Adipocyte (in vitro differentiated cells): ENCODE measurements around the gene RPL13A.
A peak's percentile ranks its signal among the peaks of the same experiment; 100 is the strongest.

Experiments
- DNase-seq: peaks from one replicate; pipeline ENCODE4 v3.0.0-alpha.2; 2015; ENCODE audit warnings: low read depth
- H3K27me3 ChIP-seq: replicated peaks from 2 replicates; pipeline ENCODE4 v1.7.0; 2013; ENCODE audit warnings: mild to moderate bottlenecking, low read length, moderate library complexity; ENCODE audit not compliant: control insufficient read depth, insufficient read depth
- H3K36me3 ChIP-seq: 2 replicates; pipeline ENCODE4 v1.7.0; 2013; ENCODE audit warnings: low read length, mild to moderate bottlenecking, moderate library complexity; ENCODE audit not compliant: control insufficient read depth, insufficient read depth, severe bottlenecking
- H3K4me1 ChIP-seq: 2 replicates; pipeline ENCODE4 v1.7.0; 2013; ENCODE audit warnings: mild to moderate bottlenecking, low read length, moderate library complexity; ENCODE audit not compliant: control insufficient read depth, insufficient read depth
- H3K4me3 ChIP-seq: 2 replicates; pipeline ENCODE4 v1.7.0; 2013; ENCODE audit warnings: mild to moderate bottlenecking, low read length, moderate library complexity
- H3K9ac ChIP-seq: 2 replicates; pipeline ENCODE4 v1.7.0; 2013; ENCODE audit warnings: mild to moderate bottlenecking, low read length, moderate library complexity
- H3K9me3 ChIP-seq: 2 replicates; pipeline ENCODE4 v1.7.0; 2013; ENCODE audit warnings: mild to moderate bottlenecking, low read length, moderate library complexity; ENCODE audit not compliant: control insufficient read depth

RPL13A gene

DNA sequence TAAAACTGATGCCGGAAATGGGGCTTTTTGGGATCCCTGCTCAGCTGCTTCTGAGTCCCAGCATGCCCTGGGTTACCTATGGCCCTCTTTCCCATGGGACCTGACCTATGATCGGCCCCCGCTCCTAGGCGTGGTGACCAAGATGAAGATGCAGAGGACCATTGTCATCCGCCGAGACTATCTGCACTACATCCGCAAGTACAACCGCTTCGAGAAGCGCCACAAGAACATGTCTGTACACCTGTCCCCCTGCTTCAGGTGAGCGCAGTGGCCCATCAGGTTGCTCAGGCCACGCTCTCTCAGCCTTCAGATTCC lies 10.3 kb downstream of the RPL13A start:
- no peaks in the 10 kb centered on the region for H3K9me3 ChIP-seq
- H3K9ac ChIP-seq, result peak overlapping the region; percentile 100
- peaks cover 37% of the 10 kb centered on the region for H3K36me3 ChIP-seq
- H3K27me3 ChIP-seq, result no peaks in the 10 kb centered on the region
- H3K4me1 ChIP-seq, result peaks cover 36% of the 10 kb centered on the region
- DNase-seq, result no peak
- peak overlapping the region; percentile 100 for H3K4me3 ChIP-seq

DNA sequence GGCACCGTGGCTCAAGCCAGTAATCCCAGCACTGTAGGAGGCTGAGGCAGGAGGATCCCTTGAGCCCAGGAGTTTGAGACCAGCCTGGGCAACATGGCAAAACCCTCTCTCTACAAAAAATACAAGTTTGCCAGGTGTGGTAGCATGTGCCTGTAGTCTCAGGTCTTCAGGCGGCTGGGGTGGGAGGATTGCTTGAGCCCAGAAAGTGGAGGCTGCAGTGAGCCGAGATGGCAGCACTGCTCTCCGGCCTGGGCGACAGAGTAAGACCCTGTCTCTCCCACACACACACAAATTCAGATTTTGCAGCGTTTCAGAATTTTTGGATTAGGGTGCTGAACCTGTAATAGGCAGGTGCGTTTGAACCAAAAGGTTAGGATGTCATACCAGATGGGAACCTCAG lies 11.1 kb downstream of the RPL13A start:
- H3K27me3 ChIP-seq, result no peaks in the 10 kb centered on the region
- peaks cover 41% of the 10 kb centered on the region for H3K4me1 ChIP-seq
- peak overlapping the region; percentile 39 for H3K4me3 ChIP-seq
- H3K36me3 ChIP-seq, result peaks cover 31% of the 10 kb centered on the region
- no peaks in the 10 kb centered on the region for H3K9me3 ChIP-seq
- H3K9ac ChIP-seq, result peak overlapping the region; percentile 100
- no peak for DNase-seq

DNA sequence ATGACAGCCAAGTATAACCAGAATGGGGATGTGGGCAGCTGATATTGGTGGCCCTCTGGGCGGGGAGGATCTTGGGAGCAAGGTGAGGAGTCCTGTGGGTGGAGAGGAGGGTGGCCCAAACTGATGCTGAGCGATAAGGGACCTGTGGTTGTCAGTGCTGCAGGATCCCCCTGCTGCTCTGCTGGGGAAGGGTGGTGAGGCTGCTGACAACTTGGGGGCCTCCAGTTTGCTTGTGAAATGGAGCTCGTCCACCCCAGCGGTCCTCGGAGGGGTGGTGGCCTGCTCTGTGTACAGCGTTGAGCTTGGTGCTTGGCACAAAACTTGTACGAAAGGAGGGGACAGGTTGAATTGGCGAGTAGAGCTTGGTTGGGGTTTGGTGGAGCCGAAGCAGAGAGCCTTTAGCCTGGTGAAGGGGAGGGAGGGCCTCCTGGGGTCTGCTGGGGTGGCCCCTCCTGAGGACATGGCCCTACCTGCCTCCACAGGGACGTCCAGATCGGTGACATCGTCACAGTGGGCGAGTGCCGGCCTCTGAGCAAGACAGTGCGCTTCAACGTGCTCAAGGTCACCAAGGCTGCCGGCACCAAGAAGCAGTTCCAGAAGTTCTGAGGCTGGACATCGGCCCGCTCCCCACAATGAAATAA lies 11.7 kb downstream of the RPL13A start:
- peaks cover 45% of the 10 kb centered on the region for H3K4me1 ChIP-seq
- DNase-seq, result no peak
- no peaks in the 10 kb centered on the region for H3K27me3 ChIP-seq
- H3K9ac ChIP-seq, result peak overlapping the region; percentile 100
- peak overlapping the region; percentile 39 for H3K4me3 ChIP-seq
- H3K9me3 ChIP-seq, result no peaks in the 10 kb centered on the region
- peaks cover 31% of the 10 kb centered on the region for H3K36me3 ChIP-seq

DNA sequence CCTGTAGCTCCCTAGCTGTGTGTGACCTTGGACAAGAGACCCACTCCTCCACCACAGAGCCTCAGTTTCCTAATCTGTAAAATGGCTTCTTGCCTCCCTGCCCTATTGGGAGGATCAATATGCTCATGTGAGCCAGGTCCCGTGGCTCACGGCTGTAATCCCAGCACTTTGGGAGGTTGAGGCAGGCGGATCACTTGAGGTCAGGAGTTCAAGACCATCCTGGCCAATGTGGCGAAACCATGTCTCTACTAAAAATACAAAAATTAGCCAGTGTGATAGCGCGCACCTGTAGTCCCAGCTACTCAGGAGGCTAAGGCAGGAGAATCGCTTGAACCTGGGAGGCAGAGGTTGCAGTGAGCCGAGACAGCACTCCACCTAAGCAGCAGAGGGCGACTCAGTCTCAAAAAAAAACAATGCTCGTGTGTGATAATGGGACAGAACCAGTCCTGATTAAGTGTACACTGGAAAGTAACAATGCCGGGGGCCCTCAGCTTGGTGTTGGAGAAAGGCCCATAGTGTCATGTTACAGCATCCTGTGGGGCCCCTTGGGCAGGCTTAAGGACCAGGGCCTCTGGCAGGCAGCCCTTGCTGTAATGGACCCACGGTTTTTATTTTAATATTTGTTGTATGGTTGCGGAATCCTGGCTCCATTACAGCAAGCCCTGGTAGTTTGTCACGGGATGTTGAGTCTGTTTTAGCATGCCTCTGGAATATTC lies 15.6 kb downstream of the RPL13A start:
- Histone ChIP-seq H3K9me3 (no peaks in the 10 kb centered on the region), H3K27me3 (no peaks in the 10 kb centered on the region), H3K9ac (peak overlapping the region; percentile 68), H3K4me3 (no peak overlapping the region), H3K4me1 (peaks cover 44% of the 10 kb centered on the region), H3K36me3 (peaks cover 22% of the 10 kb centered on the region)
- DNase-seq, result peak; percentile 95

DNA sequence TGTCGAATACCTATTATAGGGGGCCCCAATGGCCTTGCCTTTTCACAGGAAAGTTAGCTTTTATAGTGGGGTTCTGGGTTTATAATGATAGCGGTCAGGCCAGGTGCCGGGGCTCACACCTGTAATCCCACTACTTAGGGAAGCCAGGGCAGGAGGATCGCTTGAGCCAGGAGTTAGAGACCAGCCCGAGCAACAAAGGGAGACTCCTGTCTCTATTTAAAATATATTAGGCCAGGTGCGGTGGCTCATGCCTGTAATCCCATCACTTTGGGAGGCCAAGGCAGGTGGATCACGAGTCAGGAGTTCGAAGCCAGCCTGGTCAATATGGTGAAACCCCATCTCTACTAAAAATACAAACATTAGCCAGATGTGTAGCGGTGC lies 16.2 kb downstream of the RPL13A start:
- Histone ChIP-seq H3K27me3 (no peaks in the 10 kb centered on the region), H3K4me1 (peaks cover 38% of the 10 kb centered on the region), H3K4me3 (no peak overlapping the region), H3K36me3 (peaks cover 17% of the 10 kb centered on the region), H3K9me3 (no peaks in the 10 kb centered on the region), H3K9ac (peak overlapping the region; percentile 55)
- no peak for DNase-seq

DNA sequence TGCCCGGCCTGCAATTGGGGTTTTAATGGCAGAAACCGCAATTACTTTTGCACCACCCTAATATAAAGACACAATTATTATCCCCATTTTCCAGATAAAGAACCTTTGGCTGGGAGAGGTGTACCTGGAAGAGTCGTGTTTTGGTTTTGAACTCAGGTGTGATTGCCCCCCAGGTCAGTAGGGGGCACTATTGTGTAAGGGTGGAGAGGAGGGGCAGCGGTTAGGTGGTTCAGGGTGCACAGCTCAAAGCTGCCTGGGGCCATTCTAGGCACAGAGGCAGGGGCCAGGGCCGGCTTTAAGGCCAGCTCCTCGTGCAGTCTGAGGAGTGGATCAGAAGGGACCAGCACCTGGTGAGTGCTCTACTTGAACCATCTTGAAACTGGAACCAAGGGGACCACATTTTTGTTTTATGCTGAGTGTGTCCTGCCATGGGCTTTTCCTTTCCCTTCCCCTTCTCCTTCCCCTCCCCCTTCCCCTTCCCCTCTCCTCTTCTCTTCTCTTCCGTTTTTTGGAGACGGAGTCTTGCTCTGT lies 19.2 kb downstream of the RPL13A start:
- Histone ChIP-seq H3K27me3 (no peaks in the 10 kb centered on the region), H3K9ac (no peak overlapping the region), H3K9me3 (no peaks in the 10 kb centered on the region), H3K4me3 (no peak overlapping the region), H3K36me3 (no peaks in the 10 kb centered on the region), H3K4me1 (peaks cover 25% of the 10 kb centered on the region)
- DNase-seq, result peak; percentile 47

DNA sequence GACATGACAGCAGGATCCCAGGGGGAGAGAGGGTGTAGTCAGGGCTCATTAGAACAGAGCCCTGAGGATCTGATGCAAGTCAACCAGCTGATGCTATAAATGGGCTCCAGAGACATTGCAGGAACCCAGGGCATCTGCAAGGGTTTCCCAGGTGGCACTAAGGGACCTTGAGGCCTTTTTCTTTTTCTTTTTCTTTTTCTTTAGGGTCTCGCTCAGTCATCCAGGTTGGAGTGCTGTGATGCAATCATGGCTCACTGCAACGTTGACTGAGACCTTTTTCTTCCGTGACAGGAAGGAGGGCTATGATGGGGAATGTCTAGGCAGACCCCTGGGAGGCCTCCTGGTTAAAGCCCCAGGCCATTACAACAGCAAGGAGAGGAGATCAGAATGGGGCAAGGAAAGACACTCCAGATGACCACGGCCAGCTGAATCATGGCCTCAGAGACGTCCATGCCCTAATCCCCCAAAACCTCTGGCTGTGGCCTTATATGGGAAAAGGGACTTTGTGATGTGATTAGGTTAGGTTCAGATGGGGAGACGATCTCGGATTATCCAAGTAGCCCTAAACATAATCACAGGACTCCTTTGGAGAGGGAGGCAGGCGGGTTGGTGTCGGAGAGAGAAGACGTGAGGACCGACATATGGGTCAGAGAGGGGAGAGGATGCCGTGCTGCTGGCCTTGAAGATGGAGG lies 20.5 kb downstream of the RPL13A start:
- Histone ChIP-seq H3K9ac (no peak overlapping the region), H3K4me3 (no peak overlapping the region), H3K9me3 (no peaks in the 10 kb centered on the region), H3K27me3 (no peaks in the 10 kb centered on the region), H3K4me1 (peaks cover 27% of the 10 kb centered on the region), H3K36me3 (no peaks in the 10 kb centered on the region)
- DNase-seq, result no peak

DNA sequence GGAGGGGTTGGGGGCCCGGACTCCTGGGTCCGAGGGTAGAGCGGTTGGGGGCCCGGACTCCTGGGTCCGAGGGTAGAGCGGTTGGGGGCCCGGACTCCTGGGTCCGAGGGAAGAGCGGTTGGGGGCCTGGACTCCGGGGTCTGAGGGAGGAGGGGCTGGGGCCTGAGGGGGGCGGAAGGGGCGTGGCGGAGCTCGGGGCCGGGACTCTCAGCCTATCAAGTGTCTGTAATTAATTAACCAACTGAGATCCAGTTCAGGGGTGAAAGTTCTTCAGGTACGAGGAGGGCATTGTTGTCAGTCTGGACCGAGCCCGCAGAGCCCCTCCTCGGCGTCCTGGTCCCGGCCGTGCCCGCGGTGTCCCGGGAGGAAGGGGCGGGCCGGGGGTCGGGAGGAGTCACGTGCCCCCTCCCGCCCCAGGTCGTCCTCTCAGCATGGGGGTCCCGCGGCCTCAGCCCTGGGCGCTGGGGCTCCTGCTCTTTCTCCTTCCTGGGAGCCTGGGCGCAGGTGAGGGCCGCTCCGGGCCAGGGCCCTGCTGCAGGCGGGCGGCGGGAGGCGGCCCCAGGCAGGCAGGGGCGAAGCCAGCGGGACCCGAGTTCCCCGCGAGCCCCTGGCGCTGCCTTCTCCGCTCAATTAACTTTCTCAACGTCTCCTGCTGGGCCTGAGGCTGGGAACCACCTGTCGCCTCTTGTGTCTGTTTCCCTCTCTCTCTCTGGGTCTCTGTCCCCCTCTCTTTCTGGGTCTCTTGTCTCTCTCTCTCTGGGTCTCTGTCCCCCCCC lies 25.8 kb downstream of the RPL13A start:
- Histone ChIP-seq H3K36me3 (peaks cover under 1% of the 10 kb centered on the region), H3K27me3 (no peaks in the 10 kb centered on the region), H3K9me3 (no peaks in the 10 kb centered on the region), H3K4me3 (peak overlapping the region; percentile 82), H3K9ac (peak overlapping the region; percentile 91), H3K4me1 (peaks cover 36% of the 10 kb centered on the region)
- peak; percentile 63 for DNase-seq

DNA sequence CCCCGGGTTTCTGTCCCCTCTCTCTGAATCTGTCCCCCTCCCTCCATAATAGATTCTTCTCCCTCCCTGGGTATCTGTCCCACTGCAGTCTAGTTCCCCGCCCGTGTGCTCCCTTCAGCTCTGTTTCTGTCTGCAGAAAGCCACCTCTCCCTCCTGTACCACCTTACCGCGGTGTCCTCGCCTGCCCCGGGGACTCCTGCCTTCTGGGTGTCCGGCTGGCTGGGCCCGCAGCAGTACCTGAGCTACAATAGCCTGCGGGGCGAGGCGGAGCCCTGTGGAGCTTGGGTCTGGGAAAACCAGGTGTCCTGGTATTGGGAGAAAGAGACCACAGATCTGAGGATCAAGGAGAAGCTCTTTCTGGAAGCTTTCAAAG lies 26.3 kb downstream of the RPL13A start:
- H3K9ac ChIP-seq, result peak overlapping the region; percentile 86
- no peaks in the 10 kb centered on the region for H3K9me3 ChIP-seq
- DNase-seq, result no peak
- H3K4me1 ChIP-seq, result peaks cover 36% of the 10 kb centered on the region
- no peaks in the 10 kb centered on the region for H3K27me3 ChIP-seq
- H3K4me3 ChIP-seq, result peak overlapping the region; percentile 82
- peaks cover 2% of the 10 kb centered on the region for H3K36me3 ChIP-seq

DNA sequence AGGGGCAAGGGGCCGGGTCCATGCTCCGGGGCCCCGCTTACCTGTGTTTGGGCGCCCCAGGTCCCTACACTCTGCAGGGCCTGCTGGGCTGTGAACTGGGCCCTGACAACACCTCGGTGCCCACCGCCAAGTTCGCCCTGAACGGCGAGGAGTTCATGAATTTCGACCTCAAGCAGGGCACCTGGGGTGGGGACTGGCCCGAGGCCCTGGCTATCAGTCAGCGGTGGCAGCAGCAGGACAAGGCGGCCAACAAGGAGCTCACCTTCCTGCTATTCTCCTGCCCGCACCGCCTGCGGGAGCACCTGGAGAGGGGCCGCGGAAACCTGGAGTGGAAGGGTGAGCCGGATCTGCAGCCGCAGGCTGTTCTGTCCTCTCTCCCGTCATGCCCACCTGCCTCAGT lies 26.7 kb downstream of the RPL13A start:
- Histone ChIP-seq H3K9me3 (no peaks in the 10 kb centered on the region), H3K27me3 (no peaks in the 10 kb centered on the region), H3K4me1 (peaks cover 36% of the 10 kb centered on the region), H3K9ac (peak overlapping the region; percentile 86), H3K4me3 (peak overlapping the region; percentile 82), H3K36me3 (peaks cover 2% of the 10 kb centered on the region)
- DNase-seq, result no peak

DNA sequence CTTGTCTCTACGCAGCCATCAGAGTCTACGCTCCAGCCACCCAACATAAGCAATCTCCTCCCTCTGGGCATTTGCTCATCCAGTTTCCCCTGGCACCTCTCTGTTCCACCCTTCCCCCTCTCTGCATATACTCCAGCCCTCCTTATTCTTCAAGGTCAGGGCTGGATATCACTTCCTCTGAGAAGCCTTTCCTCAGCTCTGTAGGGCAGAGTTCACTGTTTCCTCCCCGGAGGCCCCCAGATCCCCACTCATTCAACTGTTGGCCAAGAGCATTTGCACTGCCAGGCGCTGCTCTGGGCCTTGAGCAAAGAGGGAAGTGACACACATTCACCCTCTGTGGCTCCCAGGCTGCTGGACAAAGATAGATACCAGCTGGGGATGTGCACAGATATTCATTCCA lies 28.4 kb downstream of the RPL13A start:
- peaks cover 36% of the 10 kb centered on the region for H3K4me1 ChIP-seq

More for the DNA sequence above, 28.4 kb downstream of the RPL13A start:
- Histone ChIP-seq H3K4me3 (peak overlapping the region; percentile 20), H3K9ac (peak overlapping the region; percentile 52), H3K36me3 (peaks cover 4% of the 10 kb centered on the region), H3K27me3 (no peaks in the 10 kb centered on the region), H3K9me3 (no peaks in the 10 kb centered on the region)
- DNase-seq, result no peak
